Brain microvascular endothelial cell (primary cell): ENCODE data around the gene SLX9.

Experiments used
- DNase-seq: peaks from one replicate; pipeline ENCODE4 v3.0.0-alpha.2; 2020
- H3K27ac ChIP-seq: fragments of 250-450 bp; sonication (Bioruptor Pico); 2 replicates; pipeline ENCODE4 v1.5.1; 2020; ENCODE audit warnings: mild to moderate bottlenecking, moderate library complexity
- H3K27me3 ChIP-seq: fragments of 250-450 bp; sonication (Bioruptor Pico); replicated peaks from 2 replicates; pipeline ENCODE4 v1.5.1; 2020; ENCODE audit warnings: mild to moderate bottlenecking
- H3K36me3 ChIP-seq: fragments of 250-450 bp; sonication (Bioruptor Pico); replicated peaks from 2 replicates; pipeline ENCODE4 v1.5.1; 2020; ENCODE audit warnings: mild to moderate bottlenecking
- H3K4me3 ChIP-seq: 2 replicates; pipeline ENCODE4 v1.5.1; 2011; ENCODE audit warnings: low read depth, mild to moderate bottlenecking, control low read depth, low read length, moderate library complexity
- in situ Hi-C: cut with HindIII; loops from 2 replicates; pipeline ENCODE4 v1.10.0; 2017; ENCODE audit warnings: low sequenced_read_pairs, low pct_ligation_motif_present
- TF ChIP-seq, protein P1 (sequence below): IDR thresholded peaks from 2 replicates; pipeline ENCODE4 v1.5.1; 2011; ENCODE audit warnings: low read depth, mild to moderate bottlenecking, moderate library complexity, low read length, control low read depth, inconsistent platforms; ENCODE audit errors: missing control alignments

SLX9 gene

GRCh38 chr21:44996096-44996495 lies 56.3 kb downstream of the SLX9 start:
- DNase-seq: no peak
- Histone ChIP-seq H3K36me3 (no peaks in the 10 kb centered on the region), H3K27ac (no peak overlapping the region), H3K4me3 (no peak overlapping the region), H3K27me3 (no peaks in the 10 kb centered on the region)
- TF ChIP-seq, protein P1, sequence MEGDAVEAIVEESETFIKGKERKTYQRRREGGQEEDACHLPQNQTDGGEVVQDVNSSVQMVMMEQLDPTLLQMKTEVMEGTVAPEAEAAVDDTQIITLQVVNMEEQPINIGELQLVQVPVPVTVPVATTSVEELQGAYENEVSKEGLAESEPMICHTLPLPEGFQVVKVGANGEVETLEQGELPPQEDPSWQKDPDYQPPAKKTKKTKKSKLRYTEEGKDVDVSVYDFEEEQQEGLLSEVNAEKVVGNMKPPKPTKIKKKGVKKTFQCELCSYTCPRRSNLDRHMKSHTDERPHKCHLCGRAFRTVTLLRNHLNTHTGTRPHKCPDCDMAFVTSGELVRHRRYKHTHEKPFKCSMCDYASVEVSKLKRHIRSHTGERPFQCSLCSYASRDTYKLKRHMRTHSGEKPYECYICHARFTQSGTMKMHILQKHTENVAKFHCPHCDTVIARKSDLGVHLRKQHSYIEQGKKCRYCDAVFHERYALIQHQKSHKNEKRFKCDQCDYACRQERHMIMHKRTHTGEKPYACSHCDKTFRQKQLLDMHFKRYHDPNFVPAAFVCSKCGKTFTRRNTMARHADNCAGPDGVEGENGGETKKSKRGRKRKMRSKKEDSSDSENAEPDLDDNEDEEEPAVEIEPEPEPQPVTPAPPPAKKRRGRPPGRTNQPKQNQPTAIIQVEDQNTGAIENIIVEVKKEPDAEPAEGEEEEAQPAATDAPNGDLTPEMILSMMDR: no peak
- in situ Hi-C loops: no loop called here

GRCh38 chr21:44996501-44996921 lies 56.7 kb downstream of the SLX9 start:
- no peak for DNase-seq
- Histone ChIP-seq H3K27ac (no peak overlapping the region), H3K27me3 (no peaks in the 10 kb centered on the region), H3K36me3 (no peaks in the 10 kb centered on the region), H3K4me3 (no peak overlapping the region)
- in situ Hi-C loops: no loop called here
- TF ChIP-seq, protein P1: no peak

DNA sequence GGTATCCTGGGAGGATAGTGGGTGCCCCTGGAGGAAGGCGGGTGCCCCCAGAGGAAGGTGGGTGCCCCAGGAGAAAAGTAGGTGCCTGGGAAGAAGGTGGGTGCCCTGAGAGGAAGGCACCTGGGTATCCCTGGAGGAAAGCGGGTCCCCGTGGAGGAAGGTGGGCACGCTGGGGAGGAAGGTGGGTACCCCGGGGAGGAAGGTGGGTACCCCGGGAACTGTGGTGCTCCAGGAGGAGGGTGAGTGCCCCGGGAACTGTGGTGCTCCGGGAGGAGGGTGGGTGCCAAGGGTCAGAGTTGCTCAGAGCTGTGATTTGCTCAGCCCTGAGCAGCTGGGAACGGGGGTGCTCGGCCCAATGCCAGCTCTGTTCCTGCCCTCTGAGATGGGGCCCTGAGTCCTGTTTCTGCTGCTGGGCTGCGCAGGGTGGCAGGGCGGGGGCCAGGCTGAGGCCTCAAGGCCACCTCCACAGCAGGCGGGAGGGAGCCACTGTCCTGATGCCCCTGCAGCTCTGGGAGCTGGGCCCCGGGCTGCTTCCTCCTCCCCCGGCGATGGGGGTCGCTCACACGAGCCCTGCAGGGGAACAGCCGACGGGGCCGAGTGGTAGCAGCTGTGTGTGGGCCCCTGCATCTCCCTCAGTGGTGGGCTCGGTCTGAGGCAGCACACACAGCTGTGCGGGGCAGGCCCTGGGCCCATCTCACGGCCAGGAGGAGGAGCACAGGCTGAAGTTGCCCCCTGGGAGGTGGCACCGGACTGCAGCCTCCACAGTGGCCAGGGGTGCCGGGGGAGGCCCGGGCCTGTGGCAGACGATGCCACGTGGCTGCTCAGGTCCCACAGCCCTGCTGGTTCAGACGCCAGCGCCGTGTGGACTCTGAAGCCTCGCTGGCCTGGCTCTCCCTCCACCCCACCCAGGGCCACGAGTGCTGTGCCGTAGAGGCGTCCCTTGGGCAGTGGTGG lies 57.4 kb downstream of the SLX9 start:
- in situ Hi-C loops: no loop called here
- TF ChIP-seq, protein P1: no peak
- Histone ChIP-seq H3K27me3 (no peaks in the 10 kb centered on the region), H3K27ac (no peak overlapping the region), H3K36me3 (no peaks in the 10 kb centered on the region), H3K4me3 (no peak overlapping the region)
- no peak for DNase-seq

GRCh38 chr21:44998086-44998620 lies 58.3 kb downstream of the SLX9 start:
- no peak for DNase-seq
- H3K36me3 ChIP-seq: no peaks in the 10 kb centered on the region
- TF ChIP-seq, protein P1: no peak
- no peak overlapping the region for H3K27ac ChIP-seq
- in situ Hi-C loops: no loop called here
- no peaks in the 10 kb centered on the region for H3K27me3 ChIP-seq
- H3K4me3 ChIP-seq: no peak overlapping the region

DNA sequence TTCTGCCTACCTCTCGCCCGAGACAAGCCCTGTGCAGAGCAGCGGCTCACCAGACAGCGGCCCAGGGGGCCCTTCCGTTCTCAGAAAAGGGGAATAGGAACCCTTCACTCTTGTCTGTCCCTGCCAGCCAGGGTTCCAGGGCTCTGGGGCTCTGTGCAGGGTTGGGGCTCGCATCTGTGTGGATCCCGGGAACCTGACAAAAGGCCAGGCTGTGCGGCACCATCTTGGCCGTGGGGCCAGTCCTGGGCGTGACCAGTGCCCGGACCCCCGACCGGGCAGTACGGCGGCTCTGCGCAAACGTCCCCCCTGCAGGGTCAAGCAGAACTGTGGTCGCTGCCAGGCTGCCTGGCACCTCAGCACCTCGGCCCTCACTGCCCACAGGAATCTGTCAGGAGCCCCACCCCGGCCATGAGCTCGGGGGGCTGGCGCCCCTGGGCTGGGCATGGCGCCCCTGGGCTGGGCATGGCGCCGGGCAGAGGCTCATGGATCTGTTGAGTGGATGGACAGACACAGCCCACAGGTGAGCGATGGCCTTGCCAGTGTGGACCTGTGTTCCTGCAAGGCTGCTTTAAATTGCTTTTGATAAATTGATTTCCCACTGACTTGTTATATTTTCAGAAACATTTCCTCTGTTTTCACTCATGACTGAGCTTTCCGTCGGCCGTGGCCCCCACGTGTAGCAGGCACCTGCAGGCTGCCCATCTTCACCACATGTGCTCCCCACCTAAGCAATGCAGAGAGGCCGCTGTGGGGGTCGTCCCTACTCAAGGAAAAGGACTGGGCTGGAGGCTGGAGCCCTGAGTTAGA lies 59.0 kb downstream of the SLX9 start:
- in situ Hi-C loops: no loop called here
- Histone ChIP-seq H3K27ac (no peak overlapping the region), H3K36me3 (no peaks in the 10 kb centered on the region), H3K27me3 (no peaks in the 10 kb centered on the region), H3K4me3 (no peak overlapping the region)
- TF ChIP-seq, protein P1: no peak
- DNase-seq: no peak
